Stimulated activated CD8-positive, alpha-beta memory T cell treated with anti-CD3 and anti-CD28 coated beads, Interleukin-12 subunit alpha, Interleukin-12 subunit beta, amount 100 ng/mL, for 1 hour (primary cell): ENCODE measurements around the gene THSD8.

Experiments
- DNase-seq: peaks from one replicate; pipeline ENCODE4 v3.0.0-alpha.2; 2020; ENCODE audit warnings: low read depth

Gene THSD8

DNA sequence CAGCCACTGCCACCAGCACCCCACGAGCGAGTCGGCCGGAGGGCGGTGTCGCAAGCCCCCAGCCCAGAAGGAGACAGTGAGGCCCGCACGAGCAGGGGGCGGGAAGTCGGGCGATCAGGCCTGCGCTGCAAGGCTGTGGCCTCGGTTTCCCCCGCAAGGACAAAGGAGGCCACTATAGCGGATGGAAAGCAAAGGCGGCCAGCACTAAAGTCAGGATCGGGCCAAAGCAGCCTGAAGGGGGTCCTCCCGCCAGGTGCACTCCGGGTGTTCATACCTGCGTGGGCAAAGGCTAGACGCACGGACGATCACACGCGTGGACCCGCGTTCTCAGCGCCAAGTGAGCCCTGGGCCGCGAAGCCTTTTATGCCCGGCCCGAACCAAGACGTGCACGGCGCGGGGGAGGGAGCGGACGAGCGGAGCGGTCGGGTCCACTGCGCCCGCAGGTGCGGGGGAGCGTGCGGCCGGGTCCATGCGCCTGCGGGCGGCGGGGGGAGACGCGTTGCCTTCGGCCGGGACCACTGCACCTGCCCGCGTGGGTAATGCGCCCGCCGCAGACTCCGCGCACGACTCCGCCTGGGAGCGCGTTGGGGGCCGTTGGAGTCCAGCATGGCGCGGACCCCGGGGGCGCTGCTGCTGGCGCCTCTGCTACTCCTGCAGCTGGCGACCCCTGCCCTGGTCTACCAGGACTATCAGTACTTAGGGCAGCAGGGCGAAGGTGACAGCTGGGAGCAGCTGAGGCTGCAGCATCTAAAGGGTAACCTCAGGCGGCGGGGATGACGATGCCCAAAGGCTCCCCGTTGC is at the start of gene THSD8, which contains the start of gene PRDX2:
Gene THSD8, plus strand, starts transcription at position 604 of the 801 bp plus-strand sequence. Its CDS starts 3 bp downstream, at position 607.
Gene PRDX2, minus strand, starts transcription at position 335 of the 801 bp plus-strand sequence. CDS start 539 bp downstream, outside the sequence.
- DNase-seq, result no peak

DNA sequence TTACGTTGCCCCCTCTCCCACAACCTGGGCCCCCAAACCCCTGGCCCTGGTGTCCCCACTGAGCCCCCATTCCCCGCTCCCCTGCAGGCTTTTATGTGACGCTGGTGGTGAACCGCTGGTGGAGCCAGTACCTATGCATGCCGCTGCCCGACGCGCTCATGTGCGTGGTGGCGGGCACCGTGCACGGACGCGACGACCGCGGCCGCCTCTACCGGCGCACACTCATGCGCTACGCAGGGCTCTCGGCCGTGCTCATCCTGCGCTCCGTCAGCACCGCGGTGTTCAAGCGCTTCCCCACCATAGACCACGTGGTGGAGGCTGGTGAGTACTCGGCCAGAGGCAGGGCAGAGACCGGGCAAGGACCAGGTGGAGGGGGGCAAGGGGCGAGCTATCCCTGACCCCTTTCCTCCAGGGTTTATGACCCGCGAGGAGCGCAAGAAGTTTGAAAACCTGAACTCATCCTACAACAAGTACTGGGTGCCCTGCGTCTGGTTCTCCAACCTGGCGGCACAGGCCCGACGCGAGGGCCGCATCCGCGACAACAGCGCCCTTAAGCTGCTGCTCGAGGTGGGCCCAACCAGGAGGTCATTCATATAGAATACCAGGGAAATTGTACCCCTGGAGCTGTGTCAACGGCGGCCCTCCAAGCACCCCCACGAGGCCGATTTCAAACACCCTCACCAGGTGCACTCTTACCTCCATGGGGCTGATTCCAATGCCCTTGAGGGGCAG is 47.2 kb upstream of the THSD8 start:
- DNase-seq, result no peak

DNA sequence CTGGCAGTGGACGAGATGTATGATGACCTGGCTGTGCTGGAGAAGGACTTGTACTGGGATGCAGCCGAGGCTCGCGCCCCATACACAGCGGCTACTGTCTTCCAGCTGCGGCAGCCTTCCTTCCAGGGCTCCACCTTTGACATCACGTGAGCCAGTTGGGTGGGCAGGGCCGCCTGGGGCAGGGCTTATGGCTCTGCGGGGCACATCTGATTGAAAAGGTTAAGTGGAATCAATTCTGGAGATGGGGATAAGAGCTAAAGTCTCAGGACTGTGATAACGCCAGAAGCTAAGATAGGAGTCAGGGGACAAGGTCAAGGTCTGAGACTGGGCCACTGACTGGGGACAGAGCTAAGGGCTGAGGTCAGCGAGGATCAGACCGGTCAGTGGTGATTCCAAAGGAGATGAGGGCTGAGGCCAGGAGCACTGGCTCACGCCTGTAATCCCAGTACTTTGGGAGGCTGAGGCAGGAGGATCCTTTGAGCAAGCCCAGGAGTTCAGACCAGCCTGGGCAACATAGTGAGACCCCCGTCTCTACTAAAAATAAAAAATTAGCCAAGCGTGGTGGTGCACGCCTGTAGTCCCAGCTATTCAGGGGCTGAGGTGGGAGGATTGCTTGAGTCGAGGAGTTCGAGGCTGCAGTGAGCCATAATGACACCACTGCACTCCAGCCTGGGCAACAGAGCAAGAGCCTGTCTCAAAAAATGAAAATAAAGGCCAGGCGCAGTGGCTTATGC is 45.6 kb upstream of the THSD8 start:
- DNase-seq, result no peak

DNA sequence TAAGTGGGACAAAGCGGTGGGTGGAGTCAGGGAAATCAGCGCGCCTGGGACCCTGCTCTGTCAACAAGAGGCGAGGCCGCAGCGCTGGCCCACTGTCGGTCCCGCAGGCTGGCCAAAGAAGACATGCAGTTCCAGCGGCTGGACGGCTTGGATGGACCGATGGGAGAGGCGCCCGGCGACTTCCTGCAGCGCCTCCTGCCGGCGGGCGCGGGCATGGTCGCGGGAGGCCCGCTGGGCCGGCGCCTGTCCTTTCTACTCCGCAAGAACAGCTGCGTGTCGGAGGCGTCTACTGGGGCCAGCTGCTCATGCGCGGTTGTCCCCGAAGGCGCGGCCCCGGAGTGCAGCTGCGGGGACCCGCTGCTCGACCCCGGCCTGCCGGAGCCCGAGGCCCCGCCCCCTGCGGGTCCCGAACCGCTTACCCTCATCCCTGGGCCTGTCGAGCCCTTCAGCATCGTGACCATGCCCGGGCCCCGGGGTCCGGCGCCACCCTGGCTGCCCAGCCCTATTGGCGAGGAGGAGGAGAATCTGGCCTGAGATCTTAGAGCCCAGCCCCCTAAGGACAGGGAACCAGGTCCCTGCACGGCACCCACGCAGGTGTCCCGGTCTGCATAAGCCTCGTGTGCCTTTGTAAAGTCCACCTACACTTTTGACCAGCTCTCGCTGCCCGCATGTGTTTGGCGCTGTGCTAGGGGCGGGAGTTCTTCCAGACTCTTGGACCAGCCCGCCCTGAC is 44.2 kb upstream of the THSD8 start:
- DNase-seq, result no peak

- DNase-seq, result no peak
Observed at GRCh38 chr19:12759686-12760085, 42.2 kb upstream of the THSD8 start.

GRCh38 chr19:12763100-12763499 is 38.8 kb upstream of the THSD8 start:
- DNase-seq, result no peak

- no peak for DNase-seq
Observed at GRCh38 chr19:12764698-12765097, 37.2 kb upstream of the THSD8 start.

- no peak for DNase-seq
Observed at GRCh38 chr19:12766051-12766521, 35.8 kb upstream of the THSD8 start.

DNA sequence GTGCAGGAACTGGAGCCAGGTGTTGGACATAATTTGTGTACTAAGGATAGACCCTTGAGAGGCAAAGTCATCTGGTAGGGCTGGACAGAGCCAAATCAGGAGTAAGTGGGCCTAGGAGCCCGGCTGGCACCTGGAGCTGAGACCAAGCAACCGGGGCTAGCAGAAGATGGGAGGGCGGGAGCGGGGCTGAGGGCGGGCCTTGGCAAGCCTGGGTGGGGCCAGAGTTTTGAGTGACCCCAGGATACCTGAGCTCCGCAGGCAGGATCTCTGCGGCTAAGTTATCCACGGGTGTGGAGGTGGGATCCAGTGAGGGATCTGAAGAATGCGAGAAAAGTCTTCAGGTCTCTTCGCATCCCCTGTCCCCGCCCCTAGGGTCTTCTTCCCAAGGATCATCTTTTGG is 34.7 kb upstream of the THSD8 start:
- DNase-seq, result no peak

DNA sequence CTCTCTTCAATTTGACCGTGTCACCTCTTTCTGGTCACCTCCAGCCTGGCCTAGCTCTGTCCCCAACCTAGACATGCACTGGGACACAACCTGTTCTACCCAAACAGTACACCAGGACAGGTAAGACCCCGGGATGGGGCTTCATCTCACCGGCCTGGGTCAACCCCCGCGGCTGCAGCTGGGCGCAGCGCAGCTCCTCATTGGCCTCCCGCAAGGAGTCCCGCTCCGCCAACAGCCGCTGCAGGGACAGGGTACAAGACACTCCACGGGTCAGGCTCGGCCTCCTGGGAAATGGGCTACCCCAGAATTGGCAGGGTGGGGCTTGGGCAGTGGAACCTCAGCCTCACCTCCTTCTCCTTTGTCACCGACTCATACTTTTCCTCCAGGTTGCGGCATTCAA is 34.2 kb upstream of the THSD8 start:
- DNase-seq, result no peak

- no peak for DNase-seq
Observed at GRCh38 chr19:12769689-12770088, 32.2 kb upstream of the THSD8 start.

DNA sequence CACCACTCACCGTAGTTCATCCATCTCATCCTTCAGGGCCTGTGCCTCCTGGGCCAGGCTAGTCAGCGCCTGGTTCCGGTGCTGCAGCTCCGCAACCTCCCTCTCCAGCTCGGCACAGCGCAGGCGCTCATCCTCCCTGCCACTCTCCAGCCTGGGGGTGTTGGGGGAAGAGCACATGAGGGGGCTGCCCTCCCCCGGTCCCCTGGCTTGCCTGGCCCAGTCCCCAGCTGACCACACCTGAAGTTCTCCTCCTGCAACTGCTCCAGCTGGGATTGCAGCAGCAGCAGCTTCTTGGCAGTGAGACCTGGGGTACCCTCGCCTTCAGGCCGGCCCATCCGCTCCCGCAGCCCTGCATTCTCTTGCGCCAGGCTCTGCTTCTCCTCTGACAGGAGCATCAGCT is 30.9 kb upstream of the THSD8 start:
- DNase-seq, result no peak

- DNase-seq, result no peak
Observed at GRCh38 chr19:12772323-12772722, 29.5 kb upstream of the THSD8 start.

DNA sequence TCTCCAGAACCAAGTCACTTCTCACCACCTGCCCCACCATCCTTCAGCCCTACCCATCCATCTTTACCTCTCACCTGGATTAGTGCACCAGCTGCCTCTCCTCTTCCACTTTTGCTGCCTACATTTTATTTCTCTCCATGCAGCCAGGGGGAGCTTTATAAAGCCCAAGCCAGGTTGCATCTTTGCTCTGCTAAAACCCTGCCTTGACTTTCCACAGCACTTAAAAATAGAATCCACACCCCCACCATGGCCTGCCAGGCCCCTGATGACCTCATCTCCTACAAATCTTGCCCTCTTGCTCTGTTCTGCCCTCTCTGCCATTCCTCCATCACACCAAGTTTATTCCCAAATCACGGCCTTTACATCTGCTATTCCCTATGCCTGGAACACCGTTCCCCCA is 28.3 kb upstream of the THSD8 start:
- DNase-seq, result no peak

- no peak for DNase-seq
Observed at GRCh38 chr19:12774588-12775555, 27.0 kb upstream of the THSD8 start, which contains the start of gene HOOK2. HOOK2 (minus strand) TSS chr19:12775552; CDS start chr19:12775449, 103 bp downstream.

- peak; percentile 65 for DNase-seq
Observed at GRCh38 chr19:12777217-12778016, 24.5 kb upstream of the THSD8 start.

DNA sequence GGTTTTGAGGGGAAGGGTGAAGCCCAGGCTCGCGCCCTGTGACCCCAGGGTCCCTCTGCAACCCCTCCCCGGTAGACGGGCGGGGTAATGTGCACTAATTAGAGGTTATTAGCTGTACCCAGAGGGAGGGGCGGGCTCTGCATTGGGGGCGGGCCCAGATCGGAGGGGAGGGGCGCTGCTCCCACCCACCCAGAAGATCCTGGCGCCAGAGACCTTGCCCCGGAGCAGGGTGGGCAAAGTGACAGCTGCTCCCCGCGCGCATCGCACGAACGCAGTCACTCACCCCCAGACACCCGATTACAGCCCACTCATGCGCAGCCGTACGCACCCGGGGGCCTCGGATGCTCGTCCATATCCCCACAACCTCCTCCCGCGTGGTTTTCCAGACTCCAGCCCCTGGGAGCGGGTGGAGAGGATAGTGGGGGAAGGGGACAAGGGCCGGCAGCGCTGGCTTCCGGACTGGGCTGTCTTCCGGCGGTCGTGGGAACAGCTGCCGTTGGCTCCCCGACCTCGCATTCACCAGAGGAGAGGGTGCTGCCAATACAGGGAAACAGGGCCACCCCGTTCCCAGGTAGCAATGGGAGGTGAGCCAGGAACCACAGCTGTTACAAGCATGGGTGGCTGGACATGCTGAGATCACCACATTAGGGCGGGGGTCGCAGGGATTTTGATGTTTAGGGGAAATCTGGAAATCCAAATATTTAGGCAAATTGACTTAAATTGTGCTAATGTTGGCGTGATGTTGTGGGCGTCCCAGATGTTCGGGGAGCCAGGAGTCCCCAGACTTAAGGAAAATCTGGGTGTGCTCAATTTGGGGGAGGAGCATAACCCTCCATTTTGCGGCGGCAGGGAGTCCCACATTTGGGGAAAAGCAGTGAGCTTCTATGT is 23.6 kb upstream of the THSD8 start:
- DNase-seq, result no peak

GRCh38 chr19:12778905-12779161 is 23.0 kb upstream of the THSD8 start:
- DNase-seq, result no peak
